Activated T-helper 1 cell treated with anti-CD3 and anti-CD28 coated beads, Interleukin-12 subunit alpha, Interleukin-12 subunit beta, Interleukin-2, Interleukin-4 antibody, amounts not matched to agents 30 ng/mL and 10 ng/mL and 1 ng/mL, durations not matched to agents 14 hours and 24 hours and 36 hours (primary cell): ENCODE results near the gene INSYN1. TPM values are rescaled to one million over a fixed set of nuclear protein-coding genes. Genes with fewer than 3 reads are reported as not detected.

Source experiments
- DNase-seq: peaks from one replicate; pipeline ENCODE4 v3.0.0; 2021; ENCODE audit warnings: low spot score
- H3K27ac Mint-ChIP-seq: one replicate; pipeline ENCODE4 v1.8.0; 2021; ENCODE audit warnings: mild to moderate bottlenecking, mixed read lengths
- H3K27me3 Mint-ChIP-seq: one replicate; pipeline ENCODE4 v1.8.0; 2022; ENCODE audit warnings: mild to moderate bottlenecking, moderate library complexity, mixed read lengths; ENCODE audit not compliant: insufficient read depth
- H3K36me3 Mint-ChIP-seq: one replicate; pipeline ENCODE4 v1.8.0; 2021; ENCODE audit warnings: low read depth, mixed read lengths
- H3K4me1 Mint-ChIP-seq: one replicate; pipeline ENCODE4 v1.8.0; 2021; ENCODE audit warnings: low read depth, mixed read lengths
- H3K4me3 Mint-ChIP-seq: one replicate; pipeline ENCODE4 v1.8.0; 2021; ENCODE audit warnings: mild to moderate bottlenecking, moderate library complexity, mixed read lengths
- H3K9me3 Mint-ChIP-seq: one replicate; pipeline ENCODE4 v1.8.0; 2021; ENCODE audit warnings: mixed read lengths
- intact Hi-C: fragments of 100-400 bp; cut with micrococcal nuclease; formaldehyde crosslinking; loops from one replicate; pipeline ENCODE4 v1.15.1; 2024
- total RNA-seq: library from RNA; stranded (reverse); gene quantifications from 2 replicates; pipeline ENCODE4 v1.2.3, GENCODE V29; 2022

The INSYN1 gene
- total RNA-seq, 1 donor from 2014 or later: not detected

GRCh38 chr15:73765778-73766177 lies 12.6 kb upstream of the INSYN1 start:
- intact Hi-C loops: no loop called here
- no peak overlapping the region for H3K27ac Mint-ChIP-seq

GRCh38 chr15:73763931-73764330 lies 10.8 kb upstream of the INSYN1 start:
- intact Hi-C loops: no loop called here
- no peaks in the 10 kb centered on the region for H3K36me3 Mint-ChIP-seq
- H3K4me3 Mint-ChIP-seq: no peak overlapping the region

More at GRCh38 chr15:73765778-73766177, 12.6 kb upstream of the INSYN1 start:
- no peaks in the 10 kb centered on the region for H3K36me3 Mint-ChIP-seq
- no peak overlapping the region for H3K4me3 Mint-ChIP-seq
- DNase-seq: no peak
- no peaks in the 10 kb centered on the region for H3K9me3 Mint-ChIP-seq
- peaks cover 11% of the 10 kb centered on the region for H3K27me3 Mint-ChIP-seq
- no peaks in the 10 kb centered on the region for H3K4me1 Mint-ChIP-seq

GRCh38 chr15:73760330-73761329 lies 7.5 kb upstream of the INSYN1 start:
- peaks cover 16% of the 10 kb centered on the region for H3K27me3 Mint-ChIP-seq
- H3K9me3 Mint-ChIP-seq: no peaks in the 10 kb centered on the region
- no peak overlapping the region for H3K27ac Mint-ChIP-seq
- no peak for DNase-seq
- H3K36me3 Mint-ChIP-seq: no peaks in the 10 kb centered on the region
- intact Hi-C loops: no loop called here
- no peak overlapping the region for H3K4me3 Mint-ChIP-seq
- H3K4me1 Mint-ChIP-seq: no peaks in the 10 kb centered on the region

More at GRCh38 chr15:73763931-73764330, 10.8 kb upstream of the INSYN1 start:
- Mint-ChIP-seq H3K27ac (no peak overlapping the region), H3K27me3 (peaks cover 9% of the 10 kb centered on the region), H3K9me3 (no peaks in the 10 kb centered on the region), H3K4me1 (no peaks in the 10 kb centered on the region)
- DNase-seq: no peak

- no peak for DNase-seq
- Mint-ChIP-seq H3K4me3 (no peak overlapping the region), H3K27me3 (peaks cover 32% of the 10 kb centered on the region), H3K27ac (no peak overlapping the region), H3K9me3 (no peaks in the 10 kb centered on the region), H3K36me3 (no peaks in the 10 kb centered on the region), H3K4me1 (no peaks in the 10 kb centered on the region)
- intact Hi-C loops: no loop called here
Observed at GRCh38 chr15:73758461-73758860, 5.3 kb upstream of the INSYN1 start.

- H3K36me3 Mint-ChIP-seq: no peaks in the 10 kb centered on the region
- intact Hi-C loops: no loop called here
- no peaks in the 10 kb centered on the region for H3K9me3 Mint-ChIP-seq
- H3K27me3 Mint-ChIP-seq: peaks cover 34% of the 10 kb centered on the region
- no peaks in the 10 kb centered on the region for H3K4me1 Mint-ChIP-seq
- DNase-seq: no peak
- no peak overlapping the region for H3K27ac Mint-ChIP-seq
- H3K4me3 Mint-ChIP-seq: no peak overlapping the region
Observed at GRCh38 chr15:73757571-73757970, 4.4 kb upstream of the INSYN1 start.

- Mint-ChIP-seq H3K9me3 (no peaks in the 10 kb centered on the region), H3K4me3 (no peak overlapping the region), H3K4me1 (no peaks in the 10 kb centered on the region), H3K27ac (no peak overlapping the region), H3K36me3 (no peaks in the 10 kb centered on the region), H3K27me3 (peaks cover 34% of the 10 kb centered on the region)
- intact Hi-C loops: no loop called here
- no peak for DNase-seq
Observed at GRCh38 chr15:73756947-73757513, 3.9 kb upstream of the INSYN1 start.

- Mint-ChIP-seq H3K4me3 (no peak overlapping the region), H3K9me3 (no peaks in the 10 kb centered on the region), H3K4me1 (no peaks in the 10 kb centered on the region), H3K36me3 (no peaks in the 10 kb centered on the region), H3K27me3 (peaks cover 36% of the 10 kb centered on the region), H3K27ac (no peak overlapping the region)
- DNase-seq: no peak
- intact Hi-C loops: no loop called here
Observed at GRCh38 chr15:73756390-73756789, 3.2 kb upstream of the INSYN1 start.

GRCh38 chr15:73755946-73756345 lies 2.8 kb upstream of the INSYN1 start:
- Mint-ChIP-seq H3K4me1 (no peaks in the 10 kb centered on the region), H3K27ac (no peak overlapping the region), H3K9me3 (no peaks in the 10 kb centered on the region), H3K27me3 (peaks cover 39% of the 10 kb centered on the region), H3K4me3 (no peak overlapping the region), H3K36me3 (no peaks in the 10 kb centered on the region)
- intact Hi-C loops: no loop called here
- no peak for DNase-seq

GRCh38 chr15:73755481-73755880 lies 2.3 kb upstream of the INSYN1 start:
- no peaks in the 10 kb centered on the region for H3K36me3 Mint-ChIP-seq
- no peaks in the 10 kb centered on the region for H3K4me1 Mint-ChIP-seq
- DNase-seq: no peak
- peaks cover 43% of the 10 kb centered on the region for H3K27me3 Mint-ChIP-seq
- H3K27ac Mint-ChIP-seq: no peak overlapping the region
- intact Hi-C loops: no loop called here
- no peaks in the 10 kb centered on the region for H3K9me3 Mint-ChIP-seq
- no peak overlapping the region for H3K4me3 Mint-ChIP-seq

GRCh38 chr15:73754461-73754860 lies 1.3 kb upstream of the INSYN1 start:
- Mint-ChIP-seq H3K27ac (no peak overlapping the region), H3K36me3 (no peaks in the 10 kb centered on the region), H3K9me3 (no peaks in the 10 kb centered on the region), H3K4me1 (no peaks in the 10 kb centered on the region), H3K27me3 (peaks cover 47% of the 10 kb centered on the region), H3K4me3 (no peak overlapping the region)
- no peak for DNase-seq
- intact Hi-C loops: no loop called here

GRCh38 chr15:73752806-73753193 lies 351 bp downstream of the INSYN1 start:
- no peaks in the 10 kb centered on the region for H3K9me3 Mint-ChIP-seq
- H3K27me3 Mint-ChIP-seq: peaks cover 53% of the 10 kb centered on the region
- H3K4me3 Mint-ChIP-seq: no peak overlapping the region
- intact Hi-C loops: no loop called here
- no peak overlapping the region for H3K27ac Mint-ChIP-seq
- H3K36me3 Mint-ChIP-seq: no peaks in the 10 kb centered on the region
- no peaks in the 10 kb centered on the region for H3K4me1 Mint-ChIP-seq
- DNase-seq: no peak

GRCh38 chr15:73751899-73752805 lies 999 bp downstream of the INSYN1 start:
- intact Hi-C loops: no loop called here
- Mint-ChIP-seq H3K36me3 (no peaks in the 10 kb centered on the region), H3K4me3 (no peak overlapping the region), H3K4me1 (no peaks in the 10 kb centered on the region), H3K9me3 (no peaks in the 10 kb centered on the region), H3K27me3 (peaks cover 57% of the 10 kb centered on the region), H3K27ac (no peak overlapping the region)
- no peak for DNase-seq
